CD4-positive, alpha-beta T cell treated with Interleukin-21 for 1 hour (primary cell): ENCODE results near the gene DPH5.
"Not testable (repeated sequence)": the region's sequence is repeated elsewhere in the genome, so short reads cannot be mapped to it uniquely, and the experiment has no call there.

Experiments used
- DNase-seq: peaks from one replicate; pipeline ENCODE4 v3.0.0-alpha.2; 2020

Gene DPH5

DNA sequence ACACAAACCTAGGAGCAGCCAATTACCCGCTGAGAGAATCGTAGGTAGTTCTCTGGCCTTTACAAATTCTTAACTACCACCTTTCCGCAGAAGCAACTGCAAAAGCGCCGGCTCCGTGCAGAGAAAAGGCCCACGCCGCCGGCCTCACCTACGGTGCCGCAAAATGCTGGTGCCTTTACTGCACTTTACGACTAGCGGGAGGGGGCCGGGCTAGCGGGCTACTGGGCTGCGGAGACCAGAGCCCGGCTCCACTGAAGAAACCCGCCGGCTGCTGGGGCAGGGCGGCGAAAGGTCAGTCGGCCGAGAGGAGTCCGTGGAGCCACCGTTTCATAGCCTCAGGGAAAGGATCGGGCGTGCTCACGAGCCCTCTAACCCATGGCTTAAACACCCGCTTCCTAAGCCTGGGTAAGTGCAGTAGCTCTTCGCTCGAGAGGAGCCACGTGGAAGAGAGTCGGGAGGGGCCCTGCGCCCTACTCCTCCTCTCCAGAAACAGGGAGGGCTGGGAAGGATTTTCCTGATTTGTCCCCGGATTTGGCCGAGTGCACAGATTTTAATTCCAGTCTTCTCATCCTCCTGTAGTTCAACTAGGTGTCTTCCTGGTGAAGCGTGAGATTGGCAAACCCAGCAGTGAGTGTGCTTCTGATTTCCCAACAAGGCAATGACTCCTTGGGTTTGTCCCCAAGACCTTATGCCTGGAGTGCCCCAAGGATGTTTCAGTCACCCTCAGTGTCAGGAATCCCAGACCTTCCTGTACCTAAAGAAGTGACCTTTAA is at the start of gene DPH5:
Gene DPH5, minus strand, starts transcription at position 128 of the 773 bp plus-strand sequence. CDS start 341 bp downstream, outside the sequence.
- peak; percentile 90 for DNase-seq

DNA sequence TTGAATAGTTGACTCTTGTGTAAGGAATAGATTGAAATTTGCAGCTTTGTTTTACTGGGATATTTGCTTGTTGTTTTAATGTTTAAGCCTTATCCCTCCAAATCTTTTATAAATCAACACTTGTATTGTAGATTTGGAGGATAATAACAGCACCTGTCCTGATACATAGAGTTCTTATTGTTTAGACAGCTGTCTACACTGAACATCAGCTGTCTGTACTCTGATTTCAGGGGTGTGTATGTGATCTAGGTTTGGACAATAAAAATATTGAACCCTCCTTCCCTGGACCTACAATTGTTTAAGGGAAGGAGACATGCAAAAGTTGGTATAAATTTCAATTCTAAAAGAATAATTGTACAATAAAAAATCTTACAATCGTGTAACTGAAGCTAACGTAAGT is 48.3 kb upstream of the DPH5 start:
- DNase-seq = no peak

DNA sequence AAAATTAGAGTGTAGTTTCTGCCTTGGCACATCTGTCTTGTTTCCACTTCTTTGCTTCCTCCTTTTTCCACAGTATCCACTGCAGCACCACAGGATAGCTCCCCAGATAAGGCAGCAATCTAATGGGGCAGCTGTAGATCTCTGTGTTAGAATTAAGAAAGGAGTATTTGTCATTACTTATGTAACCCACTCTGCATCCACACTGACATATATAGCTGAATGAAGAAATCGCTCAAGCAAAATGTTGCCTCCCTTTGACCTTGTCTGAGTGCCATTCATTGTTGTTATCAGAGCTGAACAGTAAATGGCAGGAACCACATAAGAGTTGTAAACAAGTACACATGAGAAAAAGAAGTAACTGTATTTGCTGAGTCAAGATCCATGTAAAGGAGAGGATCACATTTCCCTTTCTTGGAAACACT is 45.9 kb upstream of the DPH5 start:
- no peak for DNase-seq

DNA sequence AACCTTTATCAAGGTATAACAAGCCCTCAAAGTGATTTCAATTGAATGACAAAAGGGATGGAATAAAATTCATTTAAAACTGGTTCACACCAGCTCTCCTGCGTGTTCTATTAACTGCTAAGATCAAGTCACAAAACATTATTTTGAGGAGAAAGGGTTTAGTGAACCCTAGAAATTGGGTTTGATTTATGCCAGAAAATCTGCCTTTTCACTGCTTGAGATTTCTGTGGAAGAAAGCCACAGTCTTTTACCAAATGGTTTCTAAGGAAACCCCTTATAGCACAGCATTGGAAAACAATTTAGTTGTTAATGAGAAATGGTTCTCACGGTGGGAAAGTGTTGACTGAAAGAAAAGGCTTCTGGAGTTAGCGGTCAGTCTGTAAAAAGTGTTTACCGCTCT is 43.6 kb upstream of the DPH5 start:
- DNase-seq = no peak

- DNase-seq = not testable (repeated sequence)
Observed at GRCh38 chr1:101066937-101067335, 41.4 kb upstream of the DPH5 start.

DNA sequence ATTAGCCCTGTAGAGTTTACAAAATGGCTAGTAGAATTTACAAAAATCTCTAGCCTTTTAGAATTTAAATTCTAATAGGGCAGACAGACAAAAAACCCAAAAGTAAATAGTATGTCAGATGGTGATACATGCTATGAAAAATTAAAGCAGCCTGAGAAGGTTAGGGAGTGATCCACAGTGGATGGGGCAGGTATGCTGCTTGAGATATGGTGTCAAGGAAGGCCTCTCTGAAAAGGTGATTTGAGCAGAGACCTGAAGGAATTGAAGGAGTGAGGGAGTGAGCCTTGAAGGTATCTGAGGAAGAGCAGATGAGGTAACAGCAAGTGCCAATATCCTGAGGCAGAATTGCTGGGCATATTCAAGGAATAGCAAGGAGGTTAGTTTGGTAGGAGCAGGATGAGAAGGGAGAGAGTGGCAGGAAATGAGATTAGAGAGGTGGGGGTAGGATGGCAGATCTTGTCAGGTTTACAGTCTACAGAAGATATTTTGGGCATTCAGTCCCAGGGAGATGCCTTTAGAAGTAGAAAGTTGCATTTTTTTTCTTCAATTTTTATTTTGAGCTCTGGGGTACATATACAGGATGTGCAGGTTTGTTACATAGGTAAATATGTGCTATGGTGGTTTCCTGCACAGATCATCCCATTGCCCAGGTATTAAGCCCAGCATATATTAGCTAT is 40.8 kb upstream of the DPH5 start:
- no peak for DNase-seq

DNA sequence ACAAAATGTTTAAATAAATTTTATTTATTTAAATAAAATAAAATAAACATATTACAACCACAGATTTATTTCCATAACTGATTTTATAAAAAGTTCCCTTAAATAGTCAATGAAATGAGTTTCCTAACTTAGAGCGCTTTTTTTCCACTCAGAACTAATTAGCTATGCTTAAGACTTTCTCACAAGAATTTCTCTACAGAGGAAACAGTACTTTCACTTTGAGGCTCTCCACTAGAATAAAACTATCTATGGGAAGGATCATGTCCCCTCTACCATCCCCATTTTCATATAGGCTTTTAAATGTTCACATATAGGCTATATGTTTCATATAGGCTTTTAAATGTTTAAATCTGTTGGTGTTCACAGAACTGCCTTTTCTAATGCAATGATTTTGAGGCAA is 40.0 kb upstream of the DPH5 start:
- no peak for DNase-seq

GRCh38 chr1:101064697-101065096 is 39.1 kb upstream of the DPH5 start:
- DNase-seq = no peak

DNA sequence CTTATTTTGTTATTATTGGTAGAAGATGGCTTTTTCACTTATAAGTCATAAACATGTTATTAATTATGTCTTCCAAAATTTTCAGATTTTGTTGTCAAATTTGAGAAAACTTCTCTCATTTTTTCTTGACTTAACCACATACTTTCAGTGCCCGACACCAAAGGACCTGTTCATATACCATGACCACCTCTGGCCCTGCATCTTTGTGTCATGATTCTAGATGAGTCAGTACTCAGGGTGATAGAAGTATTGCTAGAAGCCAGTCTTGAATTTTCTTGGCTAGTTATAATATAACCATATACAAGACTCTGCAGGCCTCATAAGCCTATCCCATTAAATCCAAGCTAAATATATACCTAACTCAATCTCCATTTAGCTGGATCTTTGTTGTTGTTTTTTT is 35.4 kb upstream of the DPH5 start:
- no peak for DNase-seq

DNA sequence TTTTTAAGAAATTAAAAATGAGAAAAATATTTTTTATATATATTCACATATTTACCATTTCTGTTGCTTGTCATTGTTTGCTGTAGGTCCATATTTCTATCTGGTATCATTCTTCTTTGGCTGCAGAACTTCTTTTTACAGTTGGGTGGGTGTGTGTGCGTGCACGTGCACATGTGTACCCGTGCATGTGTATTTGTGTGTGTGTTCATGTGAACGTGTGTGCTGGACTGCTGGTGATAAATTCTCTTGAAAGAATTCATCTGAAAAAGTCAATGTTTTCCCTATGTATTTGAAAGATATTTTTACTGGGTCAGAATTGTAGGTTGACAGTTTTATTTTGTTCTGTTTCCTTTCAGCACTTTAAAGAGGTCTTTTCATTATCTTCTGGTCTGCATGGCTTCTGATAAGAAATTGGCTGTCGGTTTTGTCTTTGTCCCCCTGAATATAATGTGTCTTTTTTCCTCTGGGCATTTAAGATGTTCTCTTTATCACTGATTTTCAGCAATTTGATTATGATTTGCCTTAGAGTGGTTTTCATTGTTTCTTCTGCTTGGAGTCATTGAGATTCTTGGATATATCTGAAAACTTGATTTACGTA is 34.5 kb upstream of the DPH5 start:
- no peak for DNase-seq

- no peak for DNase-seq
Observed at GRCh38 chr1:101055623-101056022, 30.0 kb upstream of the DPH5 start.

- DNase-seq = no peak
Observed at GRCh38 chr1:101051688-101052638, 26.4 kb upstream of the DPH5 start.

GRCh38 chr1:101050869-101051268 is 25.3 kb upstream of the DPH5 start:
- DNase-seq = no peak

DNA sequence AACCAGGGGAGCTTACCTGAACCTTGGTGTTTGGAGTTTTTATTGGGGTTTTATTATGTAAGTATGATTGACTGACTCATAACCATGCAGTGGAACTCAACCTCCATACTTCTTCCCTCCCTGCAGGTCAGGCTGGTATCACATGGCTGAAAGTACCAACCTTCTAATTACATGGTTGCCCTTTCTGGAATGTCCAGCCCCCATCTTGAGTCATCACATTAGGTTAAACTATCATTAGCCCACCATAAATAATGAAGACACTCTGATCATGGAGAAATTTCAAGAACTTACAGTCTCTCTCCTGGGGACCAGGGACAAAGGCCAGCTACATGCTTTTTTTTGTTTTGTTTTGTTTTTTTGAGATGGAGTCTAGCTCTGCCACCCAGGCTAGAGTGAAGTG is 19.2 kb upstream of the DPH5 start:
- DNase-seq = no peak

DNA sequence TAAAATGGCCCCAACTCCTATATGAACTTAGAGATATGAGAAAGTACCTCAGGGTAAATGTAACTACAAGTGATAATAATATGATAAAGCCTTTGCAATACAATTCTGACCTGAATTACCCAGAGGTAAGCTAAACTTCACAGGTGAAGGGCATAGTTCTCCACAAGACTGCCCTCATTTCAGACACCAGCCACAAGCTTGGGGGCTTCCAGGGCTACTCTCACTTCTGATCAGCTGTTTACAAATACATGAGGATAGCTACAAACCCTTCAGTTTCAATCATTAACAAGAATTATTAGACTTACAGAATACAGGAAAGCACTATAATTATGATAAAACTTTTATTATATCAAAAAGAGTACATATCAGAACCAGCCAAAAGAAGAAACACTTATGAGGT is 18.7 kb upstream of the DPH5 start:
- no peak for DNase-seq

- DNase-seq = no peak
Observed at GRCh38 chr1:101043776-101044175, 18.2 kb upstream of the DPH5 start.

DNA sequence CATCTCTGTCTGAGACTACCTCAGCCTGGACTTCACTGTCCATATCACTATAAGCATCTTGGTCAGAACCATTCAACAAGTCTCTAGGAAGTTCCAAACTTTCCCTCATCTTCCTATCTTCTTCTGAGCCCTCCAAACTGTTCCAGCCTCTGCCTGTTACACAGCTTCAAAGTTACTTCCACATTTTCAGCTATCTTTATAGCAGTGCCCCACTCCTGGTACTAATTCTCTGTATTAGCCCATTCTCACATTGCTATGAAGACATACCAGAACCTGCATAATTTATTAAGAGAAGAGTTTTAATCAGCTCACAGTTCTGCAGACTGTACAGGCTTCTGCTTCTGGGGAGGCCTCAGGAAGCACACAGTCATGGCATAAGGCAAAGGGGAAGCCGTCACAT is 15.7 kb upstream of the DPH5 start:
- no peak for DNase-seq

- no peak for DNase-seq
Observed at GRCh38 chr1:101040666-101041065, 15.1 kb upstream of the DPH5 start.

- DNase-seq = no peak
Observed at GRCh38 chr1:101039245-101039644, 13.7 kb upstream of the DPH5 start.

- no peak for DNase-seq
Observed at GRCh38 chr1:101037316-101037715, 11.7 kb upstream of the DPH5 start.

DNA sequence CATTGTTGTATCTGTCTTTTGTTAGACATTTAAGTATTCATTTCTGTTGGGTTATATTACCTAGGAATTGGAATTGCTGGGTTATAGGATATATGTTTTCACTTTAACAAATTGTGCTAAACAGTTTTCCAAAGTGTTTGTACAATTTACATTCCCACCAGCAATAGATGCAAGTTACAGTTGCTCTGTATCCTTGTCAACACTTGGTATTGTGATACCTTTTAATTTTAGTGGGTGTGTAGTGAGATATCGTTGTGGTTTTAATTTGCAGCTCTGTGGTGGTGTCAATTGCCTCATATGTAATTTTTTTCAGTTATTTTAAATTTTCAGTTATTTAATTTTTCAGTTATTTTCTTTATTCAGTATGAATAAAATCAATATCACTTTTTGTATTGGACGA is 7.4 kb upstream of the DPH5 start:
- DNase-seq = no peak

GRCh38 chr1:101032129-101032528 is 6.5 kb upstream of the DPH5 start:
- DNase-seq = not testable (repeated sequence)

GRCh38 chr1:101030881-101031280 is 5.3 kb upstream of the DPH5 start:
- no peak for DNase-seq
